AG09319 (cell line): ENCODE data around the gene ILDR2.

Experiments
- DNase-seq: peaks from one replicate; pipeline ENCODE4 v3.0.0-alpha.2; 2010; ENCODE audit warnings: low read depth; ENCODE audit errors: extremely low read depth
- CTCF ChIP-seq: IDR thresholded peaks from 2 replicates; pipeline ENCODE4 v1.5.1; 2011; ENCODE audit warnings: low read depth, mild to moderate bottlenecking, inconsistent platforms, low read length, moderate library complexity

Gene ILDR2

GRCh38 chr1:166975361-166976129, at the start of gene ILDR2:
Gene ILDR2 (minus strand): TSS chr1:166975540. CDS start chr1:166975268, 272 bp downstream.
- TF ChIP-seq CTCF, result no peak; the same call in 1 of the 2 replicates
- DNase-seq, result no peak

DNA sequence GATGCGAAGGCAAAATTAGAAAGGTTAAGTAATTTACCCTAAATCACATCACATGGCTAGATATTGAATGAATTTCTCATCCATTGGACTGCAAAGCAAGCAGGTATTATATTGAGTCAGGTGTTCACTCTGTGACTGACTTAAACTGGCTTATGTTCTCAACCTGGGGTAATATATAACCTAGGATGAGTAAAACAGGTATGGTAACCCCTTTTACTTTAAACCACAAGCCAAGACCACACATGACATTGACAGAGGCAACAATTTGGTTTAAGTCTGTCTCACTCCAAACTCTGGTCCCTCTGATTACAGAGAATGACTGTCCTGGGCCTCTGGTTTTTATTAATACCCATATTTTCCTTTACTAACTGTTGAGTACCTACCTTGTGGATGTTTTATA, 47.0 kb upstream of the ILDR2 start:
- TF ChIP-seq CTCF, result no peak
- no peak for DNase-seq

- no peak for TF ChIP-seq CTCF
These were observed 40.9 kb upstream of the ILDR2 start for GRCh38 chr1:167016100-167016750.

DNA sequence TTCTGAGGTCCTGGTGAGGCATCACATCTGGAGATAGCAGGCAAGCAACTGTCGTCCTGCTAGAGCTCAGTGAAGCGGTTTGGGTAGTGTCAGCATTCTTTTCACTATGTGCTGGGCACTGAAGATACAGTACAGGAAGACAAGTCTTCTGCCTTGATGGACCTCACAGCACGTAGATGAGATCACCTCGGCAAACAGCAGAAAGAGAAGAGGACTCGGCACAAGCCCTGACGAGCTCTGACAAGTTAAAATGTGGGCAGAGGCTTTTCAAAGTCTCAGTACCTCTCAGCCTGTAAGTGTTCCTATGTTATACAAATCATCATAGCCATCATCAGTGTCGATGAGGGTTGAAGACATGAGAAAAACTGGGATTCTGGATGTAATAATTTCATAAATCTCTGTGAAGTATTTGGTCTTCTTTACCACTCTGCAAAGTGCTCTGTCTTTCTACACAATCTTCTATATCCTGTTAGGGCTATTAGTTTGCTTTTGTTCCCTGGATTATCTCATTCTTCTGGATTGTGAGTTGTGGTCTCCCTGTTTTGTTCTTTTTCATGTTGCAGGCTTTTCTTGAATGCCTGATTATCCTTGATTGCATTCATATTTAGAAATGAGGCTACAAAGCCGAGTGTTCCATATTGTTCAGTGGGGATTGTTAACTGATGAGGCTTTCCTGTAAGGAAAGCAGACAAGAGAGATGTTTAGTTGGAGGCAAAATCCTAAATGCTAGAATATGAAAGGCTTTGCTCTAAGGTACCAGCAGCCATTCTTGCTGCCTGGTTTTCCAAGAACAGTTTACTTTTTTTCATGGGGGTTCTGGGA, 38.0 kb upstream of the ILDR2 start:
- no peak for DNase-seq
- TF ChIP-seq CTCF, result no peak

More at GRCh38 chr1:167016100-167016750, 40.9 kb upstream of the ILDR2 start:
- DNase-seq, result no peak

DNA sequence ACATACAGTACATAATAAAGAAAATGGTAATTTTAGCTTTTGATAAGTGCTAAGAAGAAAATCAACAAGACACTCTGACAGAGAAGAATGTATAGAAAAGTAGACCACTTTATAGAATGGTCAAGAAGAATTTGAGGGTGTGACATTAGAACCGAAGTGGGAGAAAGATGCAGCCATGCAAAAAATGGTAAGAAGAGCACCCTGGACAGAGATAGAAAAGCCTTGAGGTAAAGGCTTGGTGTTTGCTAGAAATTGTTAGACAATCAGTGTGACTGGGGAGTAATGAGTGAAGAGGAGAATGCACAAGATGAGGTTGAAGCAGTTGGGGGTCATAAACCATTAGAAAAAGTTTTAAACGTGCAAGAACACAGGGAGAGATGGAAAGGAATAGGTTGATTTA, 37.2 kb upstream of the ILDR2 start:
- TF ChIP-seq CTCF, result no peak
- DNase-seq, result no peak

DNA sequence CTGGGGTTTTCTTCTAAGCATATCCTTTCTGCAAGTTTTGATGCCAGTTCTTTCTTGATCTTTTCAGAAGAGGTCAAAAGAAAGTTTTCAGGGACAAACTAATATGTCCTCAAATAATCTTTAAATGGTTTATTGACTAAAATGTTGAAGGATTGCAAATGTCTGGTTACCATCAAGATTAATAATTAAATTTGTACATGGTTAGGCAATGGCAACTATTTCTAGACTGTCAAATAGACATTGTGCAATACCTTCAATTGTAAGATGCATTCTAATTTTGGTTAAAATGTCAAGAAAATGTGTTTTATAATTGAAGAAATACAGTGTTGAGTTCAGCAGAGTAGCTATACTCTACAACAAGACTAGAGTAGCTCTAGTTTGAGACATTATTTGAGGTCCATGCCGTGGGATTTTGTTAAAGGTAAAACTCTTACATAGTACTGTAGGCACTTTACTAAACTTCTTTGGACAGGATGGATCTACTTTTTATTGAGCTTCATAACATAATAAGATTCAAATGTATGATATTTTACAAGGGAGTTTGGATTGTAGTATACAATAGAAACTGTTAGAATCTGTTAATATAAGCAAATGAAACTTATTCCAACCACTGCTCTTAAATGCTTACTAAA, 36.3 kb upstream of the ILDR2 start:
- no peak for TF ChIP-seq CTCF
- DNase-seq, result no peak
